ENCODE results near the gene AOC1.

GRCh38 chr7:150823043-150823442, 29.3 kb upstream of the AOC1 start:
- TF ChIP-seq CTCF (IDR thresholded peaks at IDR 0.05): no peak
- TF ChIP-seq POLR2A (IDR thresholded peaks at IDR 0.05): no peak
- no peak for TF ChIP-seq POLR2AphosphoS5 (IDR thresholded peaks at IDR 0.05)
